Fibroblast of villous mesenchyme (primary cell): Measurements from ENCODE around the gene KCNT2. TPM values are rescaled to one million over a fixed set of nuclear protein-coding genes. Genes with fewer than 3 reads are reported as not detected.

Experiments
- DNase-seq: peaks from one replicate; pipeline ENCODE4 v3.0.0-alpha.2; 2010; ENCODE audit warnings: low read depth
- H3K4me3 ChIP-seq: 2 replicates; pipeline ENCODE4 v1.5.1; 2011; ENCODE audit warnings: low read depth, mild to moderate bottlenecking, low read length
- CTCF ChIP-seq: IDR thresholded peaks from 2 replicates; pipeline ENCODE4 v1.5.1; 2012; ENCODE audit warnings: low read depth, mild to moderate bottlenecking, low read length; ENCODE audit not compliant: insufficient read depth
- total RNA-seq: library from RNA; depleted of rRNA; stranded (reverse); fragments of >200 nt; gene quantifications from 2 replicates; pipeline ENCODE4 v1.2.3, GENCODE V29; 2012

KCNT2 gene
- total RNA-seq, 1 donor, result 7.3 TPM

GRCh38 chr1:196323869-196324268 lies 284.4 kb downstream of the KCNT2 start:
- no peak overlapping the region for H3K4me3 ChIP-seq
- no peak for DNase-seq
- no peak for TF ChIP-seq CTCF

- TF ChIP-seq CTCF, result no peak
- H3K4me3 ChIP-seq, result no peak overlapping the region
- no peak for DNase-seq
Measured at GRCh38 chr1:196319301-196319700, 288.9 kb downstream of the KCNT2 start.

GRCh38 chr1:196317535-196318522 lies 290.4 kb downstream of the KCNT2 start:
- no peak overlapping the region for H3K4me3 ChIP-seq
- TF ChIP-seq CTCF, result peak; percentile 54
- peak; percentile 36 for DNase-seq

GRCh38 chr1:196312739-196313138 lies 295.5 kb downstream of the KCNT2 start:
- no peak for TF ChIP-seq CTCF
- no peak overlapping the region for H3K4me3 ChIP-seq
- no peak for DNase-seq

- no peak overlapping the region for H3K4me3 ChIP-seq
- no peak for TF ChIP-seq CTCF
- DNase-seq, result peak; percentile 23
Measured at GRCh38 chr1:196309386-196309785, 298.9 kb downstream of the KCNT2 start.

GRCh38 chr1:196308176-196308575 lies 300.1 kb downstream of the KCNT2 start:
- H3K4me3 ChIP-seq, result no peak overlapping the region
- DNase-seq, result no peak
- TF ChIP-seq CTCF, result no peak
